ENCODE results near the gene EIF3L. TPM values are rescaled to one million over a fixed set of nuclear protein-coding genes. Genes with fewer than 3 reads are reported as not detected.

Gene EIF3L
- total RNA-seq, 3 donors from 2014 or later, result 365 to 477 (median 414) TPM

DNA sequence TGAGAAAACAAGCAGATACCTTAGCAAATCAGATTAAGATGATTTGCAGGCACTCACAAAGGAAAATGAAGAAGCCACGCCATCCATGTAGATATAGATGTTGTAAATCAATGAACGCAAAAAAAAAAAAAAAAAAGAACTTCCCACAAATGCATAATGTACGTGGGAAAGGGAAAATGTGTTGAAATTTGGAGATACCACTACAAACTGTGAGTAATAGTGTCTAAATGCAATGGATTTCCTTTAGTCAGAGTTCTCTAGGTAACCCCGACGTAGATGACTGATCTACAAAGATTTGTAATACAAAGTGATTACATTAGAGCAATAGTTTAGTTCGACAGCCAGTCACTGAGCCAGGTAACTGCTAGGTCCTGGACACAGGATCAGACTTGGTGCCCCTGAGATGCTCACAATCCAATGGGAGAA, 4.3 kb upstream of the EIF3L start:
- intact Hi-C loops (cut with DNase I, micrococcal nuclease), result no loop called here
- H3K9me3 ChIP-seq, result no peaks in the 10 kb centered on the region
- DNase-seq, result no peak
- peaks cover 5% of the 10 kb centered on the region for H3K36me3 ChIP-seq (ENCODE audit: low read depth)
- H3K4me3 ChIP-seq, result no peak overlapping the region
- peaks cover 17% of the 10 kb centered on the region for H3K4me1 ChIP-seq (ENCODE audit: low read depth)
- ATAC-seq, result no peak
- TF ChIP-seq, protein P1, sequence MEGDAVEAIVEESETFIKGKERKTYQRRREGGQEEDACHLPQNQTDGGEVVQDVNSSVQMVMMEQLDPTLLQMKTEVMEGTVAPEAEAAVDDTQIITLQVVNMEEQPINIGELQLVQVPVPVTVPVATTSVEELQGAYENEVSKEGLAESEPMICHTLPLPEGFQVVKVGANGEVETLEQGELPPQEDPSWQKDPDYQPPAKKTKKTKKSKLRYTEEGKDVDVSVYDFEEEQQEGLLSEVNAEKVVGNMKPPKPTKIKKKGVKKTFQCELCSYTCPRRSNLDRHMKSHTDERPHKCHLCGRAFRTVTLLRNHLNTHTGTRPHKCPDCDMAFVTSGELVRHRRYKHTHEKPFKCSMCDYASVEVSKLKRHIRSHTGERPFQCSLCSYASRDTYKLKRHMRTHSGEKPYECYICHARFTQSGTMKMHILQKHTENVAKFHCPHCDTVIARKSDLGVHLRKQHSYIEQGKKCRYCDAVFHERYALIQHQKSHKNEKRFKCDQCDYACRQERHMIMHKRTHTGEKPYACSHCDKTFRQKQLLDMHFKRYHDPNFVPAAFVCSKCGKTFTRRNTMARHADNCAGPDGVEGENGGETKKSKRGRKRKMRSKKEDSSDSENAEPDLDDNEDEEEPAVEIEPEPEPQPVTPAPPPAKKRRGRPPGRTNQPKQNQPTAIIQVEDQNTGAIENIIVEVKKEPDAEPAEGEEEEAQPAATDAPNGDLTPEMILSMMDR (IDR thresholded peaks at IDR 0.05), result no peak

DNA sequence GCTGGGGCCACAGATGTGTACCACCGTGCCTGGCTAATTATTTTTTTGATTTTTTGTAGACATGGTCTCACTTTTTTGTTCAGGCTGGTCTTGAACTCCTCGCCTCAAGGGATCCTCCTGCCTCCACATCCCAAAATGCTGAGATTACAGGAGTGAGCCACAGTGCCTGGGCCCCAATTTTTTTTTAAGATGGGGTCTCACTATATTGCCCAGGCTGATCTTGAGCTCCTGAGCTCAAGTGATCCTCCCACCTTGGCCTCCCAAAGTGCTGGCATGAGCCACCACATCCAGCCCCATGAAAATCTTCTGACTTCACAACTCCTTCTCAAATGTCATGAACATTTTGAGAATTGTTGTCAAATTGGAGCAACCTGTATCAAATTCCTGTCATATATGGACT, 2.8 kb upstream of the EIF3L start:
- DNase-seq, result no peak
- TF ChIP-seq, protein P1 (IDR thresholded peaks at IDR 0.05), result no peak
- Histone ChIP-seq H3K9me3 (no peaks in the 10 kb centered on the region), H3K36me3 (ENCODE audit: low read depth) (peaks cover 5% of the 10 kb centered on the region), H3K4me3 (no peak overlapping the region), H3K4me1 (ENCODE audit: low read depth) (peaks cover 22% of the 10 kb centered on the region)
- intact Hi-C loops (cut with DNase I, micrococcal nuclease), result no loop called here
- ATAC-seq, result no peak

GRCh38 chr22:37848587-37849088, 581 bp upstream of the EIF3L start:
- no peaks in the 10 kb centered on the region for H3K9me3 ChIP-seq
- peak in 1 of 3 donors; percentile 23 for DNase-seq
- intact Hi-C loops (cut with DNase I, micrococcal nuclease), result no loop called here
- TF ChIP-seq, protein P1 (IDR thresholded peaks at IDR 0.05), result no peak
- peaks cover 5% of the 10 kb centered on the region for H3K36me3 ChIP-seq (ENCODE audit: low read depth)
- H3K4me1 ChIP-seq (ENCODE audit: low read depth), result peaks cover 10% of the 10 kb centered on the region
- no peak for ATAC-seq
- peak overlapping the region; percentile 71 for H3K4me3 ChIP-seq

GRCh38 chr22:37850801-37851200, 1.6 kb downstream of the EIF3L start:
- intact Hi-C loops (cut with DNase I, micrococcal nuclease), result no loop called here
- Histone ChIP-seq H3K36me3 (ENCODE audit: low read depth) (no peaks in the 10 kb centered on the region), H3K4me3 (no peak overlapping the region), H3K4me1 (ENCODE audit: low read depth) (peaks cover 10% of the 10 kb centered on the region), H3K9me3 (no peaks in the 10 kb centered on the region)
- DNase-seq, result no peak
- no peak for ATAC-seq
- TF ChIP-seq, protein P1 (IDR thresholded peaks at IDR 0.05), result no peak

- Histone ChIP-seq H3K9me3 (no peaks in the 10 kb centered on the region), H3K36me3 (ENCODE audit: low read depth) (no peaks in the 10 kb centered on the region), H3K4me1 (ENCODE audit: low read depth) (peaks cover 10% of the 10 kb centered on the region), H3K4me3 (no peak overlapping the region)
- no peak for DNase-seq
- no peak for ATAC-seq
- TF ChIP-seq, protein P1 (IDR thresholded peaks at IDR 0.05), result no peak
- intact Hi-C loops (cut with DNase I, micrococcal nuclease), result no loop called here
Observed at GRCh38 chr22:37852418-37852817, 3.2 kb downstream of the EIF3L start.

- TF ChIP-seq, protein P1 (IDR thresholded peaks at IDR 0.05), result no peak
- Histone ChIP-seq H3K4me3 (no peak overlapping the region), H3K9me3 (no peaks in the 10 kb centered on the region), H3K4me1 (ENCODE audit: low read depth) (peaks cover 5% of the 10 kb centered on the region), H3K36me3 (ENCODE audit: low read depth) (no peaks in the 10 kb centered on the region)
- ATAC-seq (no peak), DNase-seq (no peak)
- intact Hi-C loops (cut with DNase I, micrococcal nuclease), result no loop called here
Observed at GRCh38 chr22:37854946-37855345, 5.7 kb downstream of the EIF3L start.

Data from mucosa of descending colon (tissue), 3 donors.